Transverse colon (tissue), 3 donors: ENCODE results near the gene SKIC3.

Experiments used
- EP300 ChIP-seq: sonication (generic); formaldehyde crosslinking; IDR thresholded peaks from one replicate; pipeline ENCODE4 v1.6.1; 2017; ENCODE audit warnings: antibody characterized with exemption, low read depth
- TF ChIP-seq, protein P1 (sequence below), 5 experiments: fragments of 200-600 bp in 3 of 5; fragments of 450-650 bp in 2 of 5; sonication (generic) in 3 of 5; IDR thresholded peaks; 1 replicate in 2 of 5; 2 replicates in 3 of 5; pipeline ENCODE4 v1.5.1; 2016 to 2017; ENCODE audit warnings: antibody characterized with exemption in 5 of 5, inconsistent platforms in 3 of 5, mild to moderate bottlenecking in 2 of 5, moderate library complexity in 1 of 5

DNA sequence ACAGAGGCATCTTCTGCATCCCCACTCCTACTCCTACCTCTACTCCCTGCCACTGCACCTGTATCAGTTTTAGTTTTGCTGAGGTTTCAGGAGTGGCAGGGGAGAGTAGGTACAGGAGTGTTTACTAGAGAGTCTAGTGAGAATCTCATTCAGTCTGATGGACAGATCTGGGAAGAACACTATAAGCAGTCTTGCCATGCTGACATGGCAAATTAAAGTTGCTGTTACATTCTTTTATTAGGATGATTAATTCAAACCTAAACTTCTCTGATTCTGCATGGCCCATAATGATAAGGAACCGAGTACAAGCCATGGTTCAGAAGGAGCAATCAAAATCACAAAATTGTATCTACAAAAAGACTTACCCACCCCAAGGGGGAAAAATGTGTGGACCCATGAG lies 7.5 kb upstream of the SKIC3 start:
- TF ChIP-seq, protein P1, sequence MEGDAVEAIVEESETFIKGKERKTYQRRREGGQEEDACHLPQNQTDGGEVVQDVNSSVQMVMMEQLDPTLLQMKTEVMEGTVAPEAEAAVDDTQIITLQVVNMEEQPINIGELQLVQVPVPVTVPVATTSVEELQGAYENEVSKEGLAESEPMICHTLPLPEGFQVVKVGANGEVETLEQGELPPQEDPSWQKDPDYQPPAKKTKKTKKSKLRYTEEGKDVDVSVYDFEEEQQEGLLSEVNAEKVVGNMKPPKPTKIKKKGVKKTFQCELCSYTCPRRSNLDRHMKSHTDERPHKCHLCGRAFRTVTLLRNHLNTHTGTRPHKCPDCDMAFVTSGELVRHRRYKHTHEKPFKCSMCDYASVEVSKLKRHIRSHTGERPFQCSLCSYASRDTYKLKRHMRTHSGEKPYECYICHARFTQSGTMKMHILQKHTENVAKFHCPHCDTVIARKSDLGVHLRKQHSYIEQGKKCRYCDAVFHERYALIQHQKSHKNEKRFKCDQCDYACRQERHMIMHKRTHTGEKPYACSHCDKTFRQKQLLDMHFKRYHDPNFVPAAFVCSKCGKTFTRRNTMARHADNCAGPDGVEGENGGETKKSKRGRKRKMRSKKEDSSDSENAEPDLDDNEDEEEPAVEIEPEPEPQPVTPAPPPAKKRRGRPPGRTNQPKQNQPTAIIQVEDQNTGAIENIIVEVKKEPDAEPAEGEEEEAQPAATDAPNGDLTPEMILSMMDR (IDR thresholded peaks at IDR 0.05): no peak
- no peak for TF ChIP-seq EP300
